GM19397 (cell line): ENCODE measurements around the gene SLC9A9.
A peak's percentile ranks its signal among the peaks of the same experiment; 100 is the strongest.
"Not testable (repeated sequence)": the region's sequence is repeated elsewhere in the genome, so short reads cannot be mapped to it uniquely, and the experiment has no call there.

ENCODE experiments used
- ATAC-seq: cut with Tn5 transposase; IDR thresholded peaks from one replicate; pipeline ENCODE4 v1.9.1; 2021; ENCODE audit warnings: mild to moderate bottlenecking, moderate library complexity; ENCODE audit not compliant: unreplicated experiment

The SLC9A9 gene

DNA sequence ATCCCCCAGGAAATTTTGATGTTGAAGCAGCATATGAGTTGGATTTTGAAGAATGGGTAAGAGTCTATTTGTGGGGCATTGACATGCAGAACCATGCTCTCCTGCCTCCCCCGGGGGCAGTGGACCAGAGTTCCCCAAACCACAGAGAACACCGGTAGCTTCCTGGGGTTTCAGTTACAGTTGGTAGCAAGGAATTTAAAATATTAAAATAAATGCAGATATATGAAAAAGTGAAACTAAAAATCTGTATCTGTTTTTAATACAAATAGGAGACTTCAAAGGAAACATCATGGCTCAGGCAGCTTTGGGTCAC lies 37.4 kb downstream of the SLC9A9 start:
- no peak for ATAC-seq

DNA sequence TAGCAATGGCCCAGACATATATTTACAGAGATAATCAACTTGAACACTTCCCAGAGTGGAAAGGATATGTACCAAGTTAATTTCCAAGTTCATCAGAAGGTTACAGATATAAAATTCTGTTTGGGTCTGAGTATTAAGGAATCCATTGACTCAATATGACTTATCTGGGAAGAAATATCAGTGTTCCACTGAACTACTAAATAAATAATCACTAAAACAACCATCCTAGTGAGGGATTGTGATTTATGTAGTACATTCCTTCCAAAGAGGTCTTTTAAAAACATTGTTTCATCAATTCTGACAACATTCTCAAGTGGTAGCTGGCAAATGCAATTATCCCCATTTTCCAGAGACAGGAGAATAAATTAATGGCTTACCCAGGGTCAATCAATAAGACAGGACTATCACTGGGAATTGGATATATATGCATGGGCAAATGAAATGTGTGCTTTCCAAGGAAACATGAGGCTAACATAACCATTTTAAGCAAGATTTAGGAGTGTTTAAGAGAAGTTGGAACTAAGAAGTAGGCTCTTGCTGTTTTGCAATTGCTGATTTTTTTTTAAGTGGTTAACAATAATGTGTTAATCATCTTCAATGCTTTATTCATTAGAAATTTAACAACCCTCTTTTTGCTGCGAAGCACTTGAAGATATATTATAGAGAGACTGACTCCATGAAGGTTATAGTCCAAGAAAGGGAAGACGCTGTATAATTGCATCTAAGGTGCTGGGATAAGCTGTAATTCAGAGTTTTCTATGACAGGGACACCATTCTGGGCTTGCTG lies 37.9 kb downstream of the SLC9A9 start:
- no peak for ATAC-seq

DNA sequence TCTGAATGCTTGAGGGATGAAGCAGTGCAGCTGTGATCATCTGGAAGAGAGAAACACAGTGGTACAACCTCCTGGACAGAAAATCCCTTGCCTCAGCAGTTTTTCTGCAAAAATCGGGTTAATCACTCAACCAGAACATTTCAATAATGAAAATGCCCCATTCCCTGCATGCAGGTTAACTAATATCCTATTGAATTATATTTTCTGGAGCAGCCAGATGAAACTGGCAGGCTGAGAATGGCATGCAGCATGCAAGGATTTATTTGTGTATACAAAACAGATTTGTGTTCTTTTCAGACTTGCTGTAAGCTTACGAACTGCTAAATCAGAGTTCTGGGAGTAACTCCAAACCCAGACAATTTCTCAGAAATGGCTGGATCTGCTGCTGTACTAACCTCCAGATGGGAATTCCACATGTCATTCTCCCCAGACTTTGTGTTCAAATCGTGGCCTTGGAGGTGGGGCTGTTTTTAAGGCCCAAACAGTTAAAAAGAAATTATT lies 39.1 kb downstream of the SLC9A9 start:
- ATAC-seq, result no peak

DNA sequence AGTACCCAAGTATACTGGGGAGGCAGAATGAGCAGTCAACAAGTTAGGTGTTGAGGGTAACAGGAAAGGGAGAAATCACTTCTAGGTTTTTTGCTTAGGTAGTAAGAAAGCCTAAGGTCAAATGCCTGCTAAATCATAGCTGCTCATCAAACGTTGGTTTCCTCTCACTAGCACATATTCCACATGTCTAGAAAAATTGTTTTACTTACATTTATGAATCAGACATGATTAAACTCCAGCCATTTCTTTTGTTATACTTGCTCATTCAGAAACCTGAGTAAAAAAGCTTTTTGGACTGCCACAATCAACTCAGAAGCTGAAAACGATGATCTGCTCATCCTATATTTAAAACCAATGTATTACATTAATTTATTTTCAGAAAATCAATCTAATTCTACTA lies 40.2 kb downstream of the SLC9A9 start:
- ATAC-seq, result no peak

DNA sequence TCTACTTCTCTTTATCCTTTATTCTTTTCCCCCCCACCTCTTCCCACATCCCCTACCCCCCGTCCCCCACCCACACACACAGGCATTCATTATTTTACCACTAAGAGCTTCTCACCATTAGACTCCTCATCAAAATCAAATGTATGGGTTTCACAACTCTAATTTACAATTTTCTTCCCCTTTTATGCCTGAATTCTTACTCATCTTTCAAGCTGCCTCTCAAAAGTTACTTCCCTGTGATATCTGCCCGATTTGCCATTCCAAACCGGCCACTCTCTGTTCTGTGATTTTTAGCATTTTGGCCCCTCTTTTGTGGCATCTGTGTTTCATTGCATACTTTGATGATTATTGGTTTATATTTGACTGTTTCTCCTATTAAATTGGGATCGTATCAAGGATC lies 42.2 kb downstream of the SLC9A9 start:
- no peak for ATAC-seq

DNA sequence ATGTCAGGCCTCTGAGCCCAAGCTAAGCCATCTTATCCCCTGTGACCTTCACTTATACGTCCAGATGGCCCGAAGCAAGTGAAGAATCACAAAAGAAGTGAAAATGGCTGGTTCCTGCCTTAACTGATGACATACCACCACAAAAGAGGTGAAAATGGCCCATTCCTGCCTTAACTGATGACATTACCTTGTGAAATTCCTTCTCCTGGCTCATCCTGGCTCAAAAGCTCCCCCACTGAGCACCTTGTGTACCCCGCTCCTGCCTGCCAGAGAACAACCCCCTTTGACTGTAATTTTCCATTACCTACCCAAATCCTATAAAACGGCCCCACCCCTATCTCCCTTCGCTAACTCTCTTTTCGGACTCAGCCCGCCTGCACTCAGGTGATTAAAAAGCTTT lies 42.8 kb downstream of the SLC9A9 start:
- not testable (repeated sequence) for ATAC-seq

DNA sequence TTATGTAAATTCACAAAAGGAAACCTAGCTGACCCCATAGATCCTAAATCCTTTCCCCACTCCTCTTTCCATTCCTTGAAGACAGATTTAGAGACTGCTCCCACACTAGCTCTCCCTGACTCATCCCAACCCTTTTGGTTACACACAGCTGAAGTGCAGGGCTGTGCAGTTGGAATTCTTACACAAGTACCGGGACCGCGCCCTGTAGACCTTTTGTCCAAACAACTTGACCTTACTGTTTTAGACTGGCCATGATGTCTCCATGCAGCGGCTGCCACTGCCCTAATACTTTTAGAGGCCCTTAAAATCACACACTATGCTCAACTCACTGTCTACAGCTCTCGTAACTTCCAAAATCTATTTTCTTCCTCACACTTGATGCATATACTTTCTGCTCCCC lies 47.2 kb downstream of the SLC9A9 start:
- ATAC-seq, result not testable (repeated sequence)

DNA sequence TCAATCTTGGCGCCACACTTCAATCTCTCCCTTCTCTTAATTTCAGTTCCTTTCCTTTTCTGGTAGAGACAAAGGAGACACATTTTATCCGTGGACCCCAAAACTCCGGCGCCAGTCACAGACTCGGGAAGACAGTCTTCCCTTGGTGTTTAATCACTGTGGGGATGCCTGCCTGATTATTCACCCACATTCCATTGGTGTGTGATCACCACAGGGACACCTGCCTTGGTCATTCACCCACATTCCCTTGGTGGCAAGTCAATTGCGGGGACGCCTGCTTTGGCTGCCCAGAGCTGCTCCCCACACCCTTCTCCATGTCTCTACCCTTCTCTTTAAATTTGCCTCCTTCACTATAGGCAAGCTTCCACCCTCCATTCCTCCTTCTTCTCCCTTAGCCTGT lies 50.1 kb downstream of the SLC9A9 start:
- not testable (repeated sequence) for ATAC-seq

DNA sequence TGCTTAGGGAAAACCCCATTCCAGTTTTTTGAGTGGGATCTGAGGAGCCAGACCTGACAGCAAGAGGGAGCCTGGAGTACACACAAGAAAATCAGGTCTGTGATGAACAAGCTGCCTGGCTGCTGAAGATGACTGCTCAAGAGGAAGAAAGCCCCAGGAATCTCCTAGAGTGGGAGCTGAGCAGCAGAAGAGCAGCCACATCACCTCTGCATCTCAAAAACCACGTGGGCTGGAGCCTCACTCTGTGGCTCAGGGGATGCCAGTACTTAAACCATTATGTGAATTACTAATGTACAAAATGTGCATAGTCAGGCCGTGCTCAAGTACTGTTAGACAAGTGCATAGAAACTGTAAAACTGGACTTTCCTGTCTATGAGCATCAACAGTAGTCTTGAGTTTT lies 52.4 kb downstream of the SLC9A9 start:
- no peak for ATAC-seq

DNA sequence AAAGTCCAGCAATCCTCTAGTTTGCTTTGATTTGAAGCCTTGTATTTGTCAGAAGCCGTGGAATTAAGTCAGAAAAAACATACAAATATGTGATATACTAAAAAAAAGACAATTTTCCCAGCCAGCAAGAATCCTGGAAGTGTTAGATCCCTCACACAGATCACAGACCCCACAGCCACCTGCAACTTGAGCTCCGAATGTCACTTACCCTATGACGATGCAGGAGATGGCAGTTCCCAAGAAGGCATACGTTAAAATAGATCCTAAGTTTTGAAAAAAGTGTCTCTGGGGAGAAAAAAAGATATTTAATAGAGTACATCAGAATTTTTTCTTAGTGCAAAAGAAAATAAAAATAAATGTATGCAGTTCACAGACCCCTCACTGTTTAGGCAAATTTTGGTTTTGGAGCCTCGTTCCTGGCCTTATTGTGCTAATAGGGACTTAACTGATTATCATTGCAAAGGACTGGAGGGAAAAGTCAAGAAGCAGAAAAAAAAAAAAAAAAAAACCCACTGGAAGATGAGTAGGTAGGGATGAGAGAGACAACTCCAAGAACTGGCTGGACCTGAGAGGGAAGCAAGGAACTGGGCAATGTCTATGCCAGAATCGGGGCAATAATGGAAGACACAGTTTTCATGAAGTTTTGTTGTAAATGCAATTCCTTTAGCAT lies 53.3 kb downstream of the SLC9A9 start:
- no peak for ATAC-seq

DNA sequence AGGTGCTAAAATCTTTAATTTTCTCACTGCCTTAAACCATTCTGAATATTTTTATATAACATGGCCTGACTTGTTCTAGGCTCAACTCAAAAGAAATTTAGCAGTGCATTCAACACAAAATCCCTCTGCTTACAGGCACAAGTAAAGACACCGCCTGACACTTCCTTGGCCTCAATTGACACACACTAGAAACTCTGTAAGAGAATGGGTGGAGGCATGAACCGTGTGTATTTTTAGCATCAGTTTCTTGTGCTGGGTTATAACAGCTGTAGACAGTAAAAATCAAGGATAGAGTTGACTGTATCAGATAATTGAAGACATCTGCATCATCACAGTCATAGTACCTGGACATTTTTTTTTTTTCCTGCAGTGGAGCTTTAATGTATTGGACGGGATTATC lies 54.3 kb downstream of the SLC9A9 start:
- no peak for ATAC-seq

DNA sequence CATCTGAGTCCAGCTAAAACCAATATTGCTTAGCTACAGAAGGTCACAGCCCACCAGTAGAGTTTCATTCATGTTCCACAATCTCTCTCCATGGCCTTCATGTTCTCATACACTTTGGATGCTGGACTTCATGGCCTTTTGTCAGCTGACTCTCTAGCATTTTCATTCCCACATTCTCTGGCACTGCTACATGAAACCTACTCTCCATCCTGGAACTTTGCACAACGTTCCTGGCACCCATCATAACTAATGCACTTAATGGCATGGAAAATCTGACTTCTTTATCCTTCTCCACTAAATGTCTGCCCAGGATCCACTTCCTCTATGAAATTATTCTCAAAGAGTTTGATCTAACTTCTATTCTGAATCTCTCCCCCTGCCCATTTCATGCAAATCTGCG lies 56.9 kb downstream of the SLC9A9 start:
- ATAC-seq, result no peak

DNA sequence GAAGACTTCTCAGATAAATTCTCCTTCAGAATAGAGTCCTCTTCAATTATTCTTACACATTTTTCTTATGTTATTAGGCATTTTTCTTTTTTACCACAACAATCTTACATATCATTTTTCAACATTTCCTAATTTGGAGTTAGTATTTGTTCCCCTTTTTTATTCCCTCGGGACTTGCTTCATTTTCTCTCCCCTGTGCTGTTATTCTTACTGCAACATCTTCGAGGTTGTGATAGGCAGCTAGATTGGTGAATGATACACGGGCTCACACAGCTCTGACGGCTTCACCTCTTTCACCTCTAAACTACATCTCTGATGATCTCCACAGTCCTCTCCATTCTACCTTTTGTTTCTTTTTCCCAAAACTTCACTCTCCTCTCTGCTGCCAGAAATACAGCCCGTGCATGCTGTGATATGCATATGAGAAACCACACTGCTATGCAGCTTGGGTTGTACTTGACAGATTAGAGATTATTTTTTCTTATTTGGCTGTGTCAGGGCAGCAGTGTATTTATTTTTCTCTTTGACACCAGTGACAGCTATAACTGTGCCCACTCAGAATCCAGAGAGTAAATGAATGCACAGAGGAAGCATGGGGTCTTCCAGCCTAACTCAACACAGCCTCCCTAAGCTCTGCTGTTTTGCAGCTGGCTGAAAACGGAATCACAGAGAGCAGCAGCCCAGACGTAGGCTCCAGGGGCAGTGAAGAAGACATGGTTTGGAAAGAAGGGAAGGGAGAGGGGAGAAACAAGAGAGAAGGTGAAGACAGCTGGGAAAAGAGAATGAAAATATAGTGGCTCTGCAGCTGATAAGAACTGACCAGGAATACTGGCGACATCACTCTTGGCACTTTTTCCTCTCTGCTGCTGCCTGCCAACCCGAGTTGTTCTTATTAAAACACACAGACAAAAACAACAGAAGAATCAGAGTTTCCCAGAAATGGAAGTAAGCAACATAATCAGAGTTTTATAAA lies 61.8 kb downstream of the SLC9A9 start:
- no peak for ATAC-seq

DNA sequence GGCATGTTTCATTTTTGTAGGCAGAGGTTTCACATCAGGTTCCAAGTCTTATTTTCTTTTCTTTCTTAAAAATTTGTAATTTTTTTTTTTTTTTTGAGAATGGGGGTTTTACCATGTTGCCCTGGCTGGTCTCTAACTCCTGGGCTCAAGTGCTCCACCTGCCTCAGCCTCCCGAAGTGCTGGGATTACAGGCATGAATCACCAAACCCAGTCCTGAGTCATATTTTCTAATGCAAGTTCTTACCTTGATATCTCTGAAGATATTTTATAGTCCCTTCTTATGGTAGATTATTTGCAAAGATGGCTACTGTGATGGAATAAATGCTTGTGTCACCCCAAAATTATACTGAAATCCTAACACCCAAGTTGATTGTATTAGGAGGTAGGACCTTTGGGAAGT lies 63.8 kb downstream of the SLC9A9 start:
- no peak for ATAC-seq

DNA sequence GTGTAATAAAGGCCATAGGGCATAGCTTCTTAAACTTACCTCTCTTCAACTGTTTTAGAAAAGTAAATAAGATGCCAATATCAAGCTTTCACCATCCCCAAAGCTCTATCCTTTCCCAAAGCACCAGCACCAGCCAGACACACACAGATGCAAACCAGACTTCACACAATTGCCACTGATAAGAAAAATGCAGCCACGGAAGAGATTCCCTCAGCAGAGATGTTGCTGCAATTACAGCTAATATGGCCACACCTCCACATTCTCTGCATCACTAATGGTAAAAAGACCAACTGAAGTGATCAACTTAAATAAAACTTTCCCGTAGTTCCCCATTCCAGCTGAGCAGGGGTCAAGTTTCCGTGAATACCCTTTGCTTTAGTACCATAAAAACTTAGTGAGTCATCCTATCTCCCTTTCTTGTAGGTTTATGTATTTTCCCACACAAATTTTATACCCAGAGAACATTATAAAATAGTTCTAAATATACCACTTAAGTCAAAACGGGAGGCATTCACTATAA lies 64.4 kb downstream of the SLC9A9 start:
- no peak for ATAC-seq

DNA sequence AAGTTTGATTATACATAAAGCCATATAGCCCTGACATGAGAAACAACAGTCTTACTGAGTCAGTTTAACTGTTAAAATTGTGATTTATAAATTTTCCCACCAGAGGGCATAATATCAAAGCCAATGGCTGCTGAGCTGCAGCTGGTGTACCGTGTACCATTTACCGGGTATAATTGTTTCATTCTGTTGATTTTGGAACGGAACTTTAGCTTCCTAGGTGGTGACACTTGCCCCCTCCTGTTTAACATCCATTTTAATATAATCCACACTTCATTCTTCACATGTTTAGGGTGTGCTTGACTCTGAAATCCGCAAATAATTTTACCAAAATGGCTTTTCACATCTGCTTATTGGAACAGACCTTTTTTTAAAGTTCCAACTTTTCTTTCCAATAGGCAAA lies 72.8 kb downstream of the SLC9A9 start:
- peak; percentile 79 for ATAC-seq

DNA sequence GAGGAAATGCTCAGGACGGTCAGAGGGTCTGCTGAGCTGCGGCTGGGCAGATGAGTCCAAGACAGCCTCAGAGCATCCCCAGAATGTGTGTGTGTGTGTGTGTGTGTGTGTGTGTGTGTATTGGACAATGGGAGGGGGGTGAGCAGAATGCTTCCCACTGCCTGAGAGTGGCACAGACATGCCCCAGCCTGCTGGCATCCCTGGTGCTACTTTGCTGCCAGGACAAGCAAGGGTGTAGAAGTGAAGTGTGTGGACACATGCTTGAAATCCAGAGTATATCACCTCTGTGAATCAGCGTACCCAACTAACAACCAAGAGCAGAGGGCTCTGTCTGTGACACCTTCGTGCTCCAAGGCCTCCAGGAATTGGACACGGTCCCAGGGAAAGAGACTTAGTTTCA lies 76.3 kb downstream of the SLC9A9 start:
- no peak for ATAC-seq

DNA sequence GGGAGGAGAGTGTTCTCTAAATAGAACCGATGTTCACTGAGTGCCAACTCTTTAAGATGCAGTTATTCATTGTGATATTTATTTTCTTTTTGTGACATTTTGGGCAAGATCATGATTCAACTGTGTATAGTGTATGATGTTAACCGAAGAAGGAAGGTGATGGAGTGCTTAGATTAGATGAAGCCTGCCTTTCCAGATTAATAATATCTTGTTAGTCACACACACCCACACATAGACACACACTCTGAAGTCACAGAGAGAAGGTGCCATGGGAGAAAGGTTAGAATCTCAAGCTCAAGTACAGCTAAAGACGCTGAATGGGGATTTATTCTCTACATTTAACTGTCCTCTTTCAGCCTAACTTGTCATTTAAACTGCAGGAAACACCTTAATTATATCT lies 77.0 kb downstream of the SLC9A9 start:
- ATAC-seq, result no peak

DNA sequence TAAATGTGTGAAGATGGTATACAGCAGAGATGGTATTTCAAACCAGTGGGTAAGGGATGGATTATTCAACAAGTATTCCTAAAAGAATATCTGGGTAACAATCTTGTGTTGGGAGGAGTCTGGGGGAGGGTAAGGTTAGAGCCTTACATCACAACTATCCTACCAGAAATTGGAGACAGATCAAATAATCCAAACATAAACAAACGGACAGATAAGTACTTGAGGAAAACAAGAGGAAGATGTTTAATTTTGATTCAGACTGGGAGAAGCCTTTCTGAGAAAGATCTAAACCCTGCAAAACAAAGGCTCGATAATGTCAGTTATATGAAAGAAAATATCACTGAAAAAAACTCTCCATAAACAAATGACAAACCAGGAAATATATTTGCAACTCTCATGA lies 77.9 kb downstream of the SLC9A9 start:
- ATAC-seq, result no peak

DNA sequence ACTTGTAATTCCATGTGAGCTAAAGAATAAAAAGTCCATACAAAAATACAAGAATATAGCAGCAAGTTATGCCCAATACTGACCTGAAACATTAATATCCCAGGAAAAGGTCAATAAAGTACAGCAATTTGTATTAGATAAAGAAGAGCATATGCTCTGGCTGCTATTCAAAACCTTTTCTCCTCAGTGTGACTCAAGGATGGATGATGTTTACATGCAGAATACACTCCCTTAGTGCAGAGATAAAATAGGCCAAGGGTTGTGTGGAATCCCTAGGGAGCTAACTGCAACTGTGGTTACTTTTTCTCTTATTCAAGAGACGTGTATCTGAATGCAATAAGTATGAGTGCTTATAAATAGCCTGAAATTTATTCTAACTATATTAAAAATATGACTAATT lies 78.7 kb downstream of the SLC9A9 start:
- no peak for ATAC-seq

DNA sequence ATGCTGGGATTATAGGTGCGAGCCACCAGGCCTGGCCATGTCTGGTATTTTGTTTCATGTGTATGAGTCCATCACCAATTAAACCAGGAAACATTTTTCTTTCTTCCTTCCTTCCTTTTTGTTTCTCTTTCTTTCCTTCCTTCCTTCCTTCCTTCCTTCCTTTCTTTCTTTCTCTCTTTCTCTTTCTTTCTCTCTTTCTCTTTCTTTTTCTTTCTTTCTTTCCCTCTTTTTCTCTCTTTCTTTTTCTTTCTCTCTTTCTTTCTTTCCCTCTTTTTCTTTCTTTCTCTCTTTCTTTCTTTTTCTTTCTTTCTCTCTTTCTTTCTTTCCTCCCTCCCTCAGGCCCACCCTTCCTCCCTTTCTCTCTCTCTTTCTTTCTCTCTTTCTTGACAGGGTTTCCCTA lies 83.4 kb downstream of the SLC9A9 start:
- no peak for ATAC-seq
